ENCODE data around the gene UNC119B.

UNC119B gene

GRCh38 chr12:120680165-120680738 is 30.0 kb upstream of the UNC119B start:
- DNase-seq = no peak
- TF ChIP-seq GATA1 (IDR thresholded peaks at IDR 0.05; ENCODE audit: low read depth, low read length) (no peak), POLR2A (IDR thresholded peaks at IDR 0.05; ENCODE audit: low read length) (no peak)

- no peak for TF ChIP-seq GATA1 (IDR thresholded peaks at IDR 0.05; ENCODE audit: low read depth, low read length)
- no peak for TF ChIP-seq POLR2A (IDR thresholded peaks at IDR 0.05; ENCODE audit: low read length)
- no peak for DNase-seq
These were observed 25.7 kb upstream of the UNC119B start for GRCh38 chr12:120684523-120684932.

GRCh38 chr12:120685522-120685921 is 24.7 kb upstream of the UNC119B start:
- DNase-seq = no peak
- TF ChIP-seq GATA1 (IDR thresholded peaks at IDR 0.05; ENCODE audit: low read depth, low read length) = no peak
- no peak for TF ChIP-seq POLR2A (IDR thresholded peaks at IDR 0.05; ENCODE audit: low read length)

GRCh38 chr12:120686151-120686689 is 24.0 kb upstream of the UNC119B start:
- peak; percentile 99 for DNase-seq
- TF ChIP-seq POLR2A (IDR thresholded peaks at IDR 0.05; ENCODE audit: low read length) (peak; percentile 71), GATA1 (IDR thresholded peaks at IDR 0.05; ENCODE audit: low read depth, low read length) (no peak)

GRCh38 chr12:120686690-120687577 is 23.3 kb upstream of the UNC119B start, which contains the start of gene MLEC:
MLEC (plus strand) TSS chr12:120687149; CDS start chr12:120687297, 148 bp downstream.
- peak; percentile 98 to 99 for DNase-seq
- TF ChIP-seq POLR2A (IDR thresholded peaks at IDR 0.05; ENCODE audit: low read length) = peak; percentile 57
- no peak for TF ChIP-seq GATA1 (IDR thresholded peaks at IDR 0.05; ENCODE audit: low read depth, low read length)

GRCh38 chr12:120687578-120688289 is 22.5 kb upstream of the UNC119B start:
- no peak for TF ChIP-seq GATA1 (IDR thresholded peaks at IDR 0.05; ENCODE audit: low read depth, low read length)
- peak; percentile 58 to 64 for DNase-seq

GRCh38 chr12:120688527-120689071 is 21.7 kb upstream of the UNC119B start:
- DNase-seq = peak; percentile 55 to 65
- TF ChIP-seq GATA1 (IDR thresholded peaks at IDR 0.05; ENCODE audit: low read depth, low read length) (no peak), POLR2A (IDR thresholded peaks at IDR 0.05; ENCODE audit: low read length) (no peak)

GRCh38 chr12:120689397-120690082 is 20.7 kb upstream of the UNC119B start:
- no peak for DNase-seq
- TF ChIP-seq GATA1 (IDR thresholded peaks at IDR 0.05; ENCODE audit: low read depth, low read length) (no peak), POLR2A (IDR thresholded peaks at IDR 0.05; ENCODE audit: low read length) (no peak)

GRCh38 chr12:120690083-120690450 is 20.2 kb upstream of the UNC119B start:
- no peak for TF ChIP-seq POLR2A (IDR thresholded peaks at IDR 0.05; ENCODE audit: low read length)
- no peak for TF ChIP-seq GATA1 (IDR thresholded peaks at IDR 0.05; ENCODE audit: low read depth, low read length)

GRCh38 chr12:120690978-120691377 is 19.3 kb upstream of the UNC119B start:
- TF ChIP-seq POLR2A (IDR thresholded peaks at IDR 0.05; ENCODE audit: low read length) (no peak), GATA1 (IDR thresholded peaks at IDR 0.05; ENCODE audit: low read depth, low read length) (no peak)
- no peak for DNase-seq

More at GRCh38 chr12:120690083-120690450, 20.2 kb upstream of the UNC119B start:
- DNase-seq = no peak

GRCh38 chr12:120692524-120693033 is 17.7 kb upstream of the UNC119B start:
- DNase-seq = no peak
- TF ChIP-seq POLR2A (IDR thresholded peaks at IDR 0.05; ENCODE audit: low read length) = no peak
- TF ChIP-seq GATA1 (IDR thresholded peaks at IDR 0.05; ENCODE audit: low read depth, low read length) = no peak

- no peak for DNase-seq
- TF ChIP-seq POLR2A (IDR thresholded peaks at IDR 0.05; ENCODE audit: low read length) = no peak
- no peak for TF ChIP-seq GATA1 (IDR thresholded peaks at IDR 0.05; ENCODE audit: low read depth, low read length)
These were observed 16.4 kb upstream of the UNC119B start for GRCh38 chr12:120693848-120694247.

- TF ChIP-seq POLR2A (IDR thresholded peaks at IDR 0.05; ENCODE audit: low read length) (no peak), GATA1 (IDR thresholded peaks at IDR 0.05; ENCODE audit: low read depth, low read length) (no peak)
- DNase-seq = no peak
These were observed 13.6 kb upstream of the UNC119B start for GRCh38 chr12:120696626-120697025.

Measured in erythroblast (primary cell).